HG03103 (cell line): Measurements from ENCODE around the gene HSBP1L1.
"Not testable (repeated sequence)": the region's sequence is repeated elsewhere in the genome, so short reads cannot be mapped to it uniquely, and the experiment has no call there.

Experiments used
- ATAC-seq: cut with Tn5 transposase; IDR thresholded peaks from one replicate; pipeline ENCODE4 v1.9.1; 2021; ENCODE audit warnings: low read depth; ENCODE audit not compliant: unreplicated experiment

Gene HSBP1L1

GRCh38 chr18:79960161-79960801, 4.2 kb upstream of the HSBP1L1 start:
- ATAC-seq, result not testable (repeated sequence)

- no peak for ATAC-seq
These were observed 3.4 kb upstream of the HSBP1L1 start for GRCh38 chr18:79960921-79961526.

GRCh38 chr18:79961527-79962291, 2.7 kb upstream of the HSBP1L1 start:
- ATAC-seq, result no peak

- ATAC-seq, result no peak
These were observed 2.1 kb upstream of the HSBP1L1 start for GRCh38 chr18:79962311-79962710.

- ATAC-seq, result peak; percentile 62
These were observed 1.4 kb upstream of the HSBP1L1 start for GRCh38 chr18:79962835-79963657.

GRCh38 chr18:79963658-79964329, 649 bp upstream of the HSBP1L1 start:
- ATAC-seq, result no peak

GRCh38 chr18:79965119-79965902, 868 bp downstream of the HSBP1L1 start:
- no peak for ATAC-seq

- no peak for ATAC-seq
These were observed 6.1 kb downstream of the HSBP1L1 start for GRCh38 chr18:79970419-79971133.

GRCh38 chr18:79971211-79971952, 6.9 kb downstream of the HSBP1L1 start:
- no peak for ATAC-seq

GRCh38 chr18:79971986-79972385, 7.5 kb downstream of the HSBP1L1 start:
- no peak for ATAC-seq

- no peak for ATAC-seq
These were observed 8.3 kb downstream of the HSBP1L1 start for GRCh38 chr18:79972720-79973119.

GRCh38 chr18:79973517-79973916, 9.1 kb downstream of the HSBP1L1 start:
- no peak for ATAC-seq

GRCh38 chr18:79974025-79974654, 9.7 kb downstream of the HSBP1L1 start:
- no peak for ATAC-seq

- ATAC-seq, result no peak
These were observed 10.6 kb downstream of the HSBP1L1 start for GRCh38 chr18:79975043-79975442.

GRCh38 chr18:79975985-79976680, 11.7 kb downstream of the HSBP1L1 start:
- ATAC-seq, result no peak

GRCh38 chr18:79979843-79980242, 15.4 kb downstream of the HSBP1L1 start:
- no peak for ATAC-seq

GRCh38 chr18:79980585-79980984, 16.1 kb downstream of the HSBP1L1 start:
- ATAC-seq, result no peak
